ENCODE data around the gene TRMT5.

DNA sequence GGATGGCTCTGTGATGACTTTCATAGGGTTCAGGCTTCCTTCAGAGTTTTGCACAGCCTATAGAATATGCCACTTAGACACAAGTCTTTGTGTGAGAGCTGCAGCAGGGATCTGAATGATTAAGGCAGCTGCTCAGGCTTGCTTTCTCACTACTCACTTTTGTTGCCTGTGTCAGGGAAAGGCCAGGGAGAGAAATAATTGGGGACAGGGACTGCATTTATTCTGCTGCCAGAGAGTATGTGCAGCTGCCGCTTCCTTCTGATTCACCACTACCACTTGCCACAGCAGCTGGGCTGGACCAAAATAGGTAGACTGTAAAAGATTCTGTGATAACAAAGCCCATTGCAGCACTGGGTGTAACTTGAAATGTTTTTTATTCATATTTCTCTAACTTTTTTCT lies 49.7 kb downstream of the TRMT5 start:
- TF ChIP-seq, protein P1, sequence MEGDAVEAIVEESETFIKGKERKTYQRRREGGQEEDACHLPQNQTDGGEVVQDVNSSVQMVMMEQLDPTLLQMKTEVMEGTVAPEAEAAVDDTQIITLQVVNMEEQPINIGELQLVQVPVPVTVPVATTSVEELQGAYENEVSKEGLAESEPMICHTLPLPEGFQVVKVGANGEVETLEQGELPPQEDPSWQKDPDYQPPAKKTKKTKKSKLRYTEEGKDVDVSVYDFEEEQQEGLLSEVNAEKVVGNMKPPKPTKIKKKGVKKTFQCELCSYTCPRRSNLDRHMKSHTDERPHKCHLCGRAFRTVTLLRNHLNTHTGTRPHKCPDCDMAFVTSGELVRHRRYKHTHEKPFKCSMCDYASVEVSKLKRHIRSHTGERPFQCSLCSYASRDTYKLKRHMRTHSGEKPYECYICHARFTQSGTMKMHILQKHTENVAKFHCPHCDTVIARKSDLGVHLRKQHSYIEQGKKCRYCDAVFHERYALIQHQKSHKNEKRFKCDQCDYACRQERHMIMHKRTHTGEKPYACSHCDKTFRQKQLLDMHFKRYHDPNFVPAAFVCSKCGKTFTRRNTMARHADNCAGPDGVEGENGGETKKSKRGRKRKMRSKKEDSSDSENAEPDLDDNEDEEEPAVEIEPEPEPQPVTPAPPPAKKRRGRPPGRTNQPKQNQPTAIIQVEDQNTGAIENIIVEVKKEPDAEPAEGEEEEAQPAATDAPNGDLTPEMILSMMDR (IDR thresholded peaks at IDR 0.05): no peak
- no peak for TF ChIP-seq POLR2A (IDR thresholded peaks at IDR 0.05)
